Mammary epithelial cell (primary cell): ENCODE results near the gene CLASRP.

Experiments
- CTCF ChIP-seq, 2 donors: IDR thresholded peaks in 1 of 2; conservative IDR thresholded peaks in 1 of 2; 2 replicates each; pipeline ENCODE4 v1.5.1; 2011 to 2012; ENCODE audit warnings: inconsistent platforms in 2 of 2, low read length in 2 of 2, mild to moderate bottlenecking in 2 of 2, control low read depth in 1 of 2, low read depth in 1 of 2; ENCODE audit not compliant: insufficient read depth in 1 of 2; ENCODE audit errors: extremely low read depth in 1 of 2
- EZH2 ChIP-seq: IDR thresholded peaks from 2 replicates; pipeline ENCODE4 v1.6.1; 2012; ENCODE audit warnings: low read length, inconsistent platforms, borderline replicate concordance

- TF ChIP-seq CTCF (conservative IDR thresholded peaks at IDR 0.05 in 1 of 2, IDR thresholded peaks at IDR 0.05 in 1 of 2; ENCODE audit: extremely low read depth in 1 of 2, insufficient read depth in 1 of 2, low read depth in 1 of 2, low read length in 2 of 2) (no peak), EZH2 (no peak)
Measured at GRCh38 chr19:45119582-45119981, 80.7 kb downstream of the CLASRP start.
